IPS DF 19.7 (cell line): ENCODE results near the gene ZNF345.

Experiments
- DNase-seq: peaks from one replicate; pipeline ENCODE4 v3.0.0-alpha.2; 2013; ENCODE audit warnings: low read depth, low spot score

ZNF345 gene

DNA sequence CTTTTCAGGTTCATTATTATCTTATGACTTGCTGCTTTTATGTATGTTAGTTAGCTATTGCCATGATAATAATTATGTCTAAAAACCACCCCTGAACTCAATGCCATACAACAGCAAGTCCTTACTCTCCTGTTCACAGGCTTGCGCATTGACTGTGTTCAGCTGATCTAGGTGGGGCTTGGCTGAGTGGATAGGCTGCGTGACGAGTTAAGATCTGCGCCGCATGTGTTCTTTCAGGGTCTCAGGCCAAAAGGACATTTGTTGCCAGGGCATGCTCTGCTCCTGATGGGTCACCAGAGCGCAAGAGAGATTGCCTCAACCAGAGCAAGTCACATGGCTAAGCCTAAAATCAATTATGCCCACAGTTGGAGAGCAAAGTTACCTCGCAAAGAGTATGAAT, 66.3 kb downstream of the ZNF345 start:
- DNase-seq: no peak

DNA sequence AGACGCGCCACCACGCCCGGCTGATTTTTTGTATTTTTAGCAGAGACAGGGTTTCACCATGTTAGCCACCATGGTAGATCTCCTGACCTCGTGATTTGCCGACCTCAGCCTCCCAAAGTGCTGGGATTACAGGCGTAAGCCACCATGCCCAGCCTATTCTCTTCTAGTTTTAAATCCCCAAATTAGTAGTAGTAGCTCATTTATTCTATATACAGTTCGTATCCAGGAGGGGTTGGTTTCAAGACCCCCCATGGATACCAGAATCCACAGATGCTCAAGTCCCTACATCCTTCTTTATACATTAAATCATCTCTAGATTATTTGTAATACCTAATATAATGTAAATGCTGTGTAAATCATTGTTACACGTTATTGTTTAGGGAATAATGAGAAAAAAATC, 67.4 kb downstream of the ZNF345 start:
- DNase-seq: no peak
